DND-41 (cell line): ENCODE measurements around the gene TBCD.

Source experiments
- CTCF ChIP-seq: IDR thresholded peaks from 2 replicates; pipeline ENCODE4 v1.5.1; 2012; ENCODE audit warnings: borderline replicate concordance, low read length, moderate library complexity, mild to moderate bottlenecking; ENCODE audit not compliant: poor library complexity, severe bottlenecking; ENCODE audit errors: extremely low read depth
- EZH2 ChIP-seq: IDR thresholded peaks from 3 replicates; pipeline ENCODE4 v1.6.1; 2012; ENCODE audit warnings: borderline replicate concordance, low read depth, mild to moderate bottlenecking, moderate library complexity, low read length, inconsistent platforms; ENCODE audit not compliant: severe bottlenecking

GRCh38 chr17:82709676-82710498 lies 42.0 kb upstream of the TBCD start:
- no peak for TF ChIP-seq CTCF
- no peak for TF ChIP-seq EZH2
